Head of caudate nucleus (tissue), 42 donors: Measurements from ENCODE around the gene SNRPD1.
"Not testable (repeated sequence)": the region's sequence is repeated elsewhere in the genome, so short reads cannot be mapped to it uniquely, and the experiment has no call there.

Experiments
- DNase-seq, 42 donors: peaks; one replicate each; pipeline versions ENCODE4 v3.0.0 to v3.0.0-alpha.2; 2020 to 2021; ENCODE audit warnings: mixed read lengths in 7 of 42
- intact Hi-C: fragments of 100-400 bp; cut with DNase I; formaldehyde crosslinking; loops from one replicate; pipeline ENCODE4 v1.15.0; 2022

Gene SNRPD1

GRCh38 chr18:21612125-21613039, at the start of gene SNRPD1:
Gene SNRPD1, plus strand, starts transcription at chr18:21612314. Its CDS starts 116 bp downstream, at chr18:21612430.
- intact Hi-C loops: loop anchor here (5.0 to 10.0 kb wide), 3 partner anchors 78 to 130 kb away; partner anchors contain the start of genes ABHD3 and MIB1
- peak; percentile 40 to 94 (median 87) for DNase-seq

- intact Hi-C loops: no loop called here
- no peak for DNase-seq
Measured at GRCh38 chr18:21571772-21572171, 40.3 kb upstream of the SNRPD1 start.

- DNase-seq: no peak
- intact Hi-C loops: no loop called here
Measured at GRCh38 chr18:21575656-21576055, 36.5 kb upstream of the SNRPD1 start.

- intact Hi-C loops: no loop called here
Measured at GRCh38 chr18:21584391-21584790, 27.7 kb upstream of the SNRPD1 start.

GRCh38 chr18:21592361-21592760, 19.8 kb upstream of the SNRPD1 start:
- DNase-seq, intact Hi-C loops: not testable (repeated sequence)

More at GRCh38 chr18:21584391-21584790, 27.7 kb upstream of the SNRPD1 start:
- DNase-seq: no peak

- no peak for DNase-seq
- intact Hi-C loops: no loop called here
Measured at GRCh38 chr18:21593540-21594257, 18.4 kb upstream of the SNRPD1 start.

- intact Hi-C loops: no loop called here
- DNase-seq: no peak
Measured at GRCh38 chr18:21597620-21598019, 14.5 kb upstream of the SNRPD1 start.

- no peak for DNase-seq
- intact Hi-C loops: no loop called here
Measured at GRCh38 chr18:21598726-21599584, 13.2 kb upstream of the SNRPD1 start.

- peak in 23 of 42 donors; percentile 5 to 66 (median 47) for DNase-seq
- intact Hi-C loops: no loop called here
Measured at GRCh38 chr18:21599585-21600525, 12.3 kb upstream of the SNRPD1 start.

GRCh38 chr18:21600526-21601410, 11.3 kb upstream of the SNRPD1 start, which contains the start of gene ESCO1:
Gene ESCO1, minus strand, starts transcription at chr18:21600704. Its CDS starts 25,861 bp downstream, at chr18:21574843.
- peak; percentile 79 to 95 (median 90) for DNase-seq
- intact Hi-C loops: no loop called here

GRCh38 chr18:21602299-21602587, 9.9 kb upstream of the SNRPD1 start:
- intact Hi-C loops: no loop called here
- no peak for DNase-seq

GRCh38 chr18:21604671-21605070, 7.4 kb upstream of the SNRPD1 start:
- no peak for DNase-seq
- intact Hi-C loops: no loop called here

- intact Hi-C loops: no loop called here
- DNase-seq: no peak
Measured at GRCh38 chr18:21605213-21605612, 6.9 kb upstream of the SNRPD1 start.

GRCh38 chr18:21611401-21612124, 551 bp upstream of the SNRPD1 start:
- intact Hi-C loops: loop anchor here (5.0 to 10.0 kb wide), 3 partner anchors 77 to 131 kb away; partner anchors contain the start of genes ABHD3 and MIB1
- peak in 1 of 42 donors; percentile 16 for DNase-seq

- DNase-seq, intact Hi-C loops: not testable (repeated sequence)
Measured at GRCh38 chr18:21621640-21622039, 9.5 kb downstream of the SNRPD1 start.

- no peak for DNase-seq
- intact Hi-C loops: no loop called here
Measured at GRCh38 chr18:21629089-21629832, 17.1 kb downstream of the SNRPD1 start.
